ENCODE data around the gene SLC39A5. TPM values are rescaled to one million over a fixed set of nuclear protein-coding genes. Genes with fewer than 3 reads are reported as not detected.
A peak's percentile ranks its signal among the peaks of the same experiment; 100 is the strongest.

SLC39A5 gene
- total and polyA plus RNA-seq, 2 of the 13 experiments (the other 11 are each of a cell fraction or from before 2014, with no cell fraction given): 59.7 to 101 TPM

- TF ChIP-seq ZBTB7A (CRISPR knock-in tag; IDR thresholded peaks at IDR 0.05) (peak; percentile 33; the same call in 1 of the 2 replicates), LRRFIP1 (CRISPR knock-in tag; conservative IDR thresholded peaks at IDR 0.05) (no peak), RBM39 (IDR thresholded peaks at IDR 0.05; ENCODE audit: low read depth, low read length, poor library complexity, severe bottlenecking) (no peak), SIN3B (IDR thresholded peaks at IDR 0.05; ENCODE audit: low read length) (0 out of 2 replicates have a peak, but pooled peaks have one; percentile 3), ATF1 (CRISPR knock-in tag; IDR thresholded peaks at IDR 0.05) (no peak), PTBP1 (IDR thresholded peaks at IDR 0.05; ENCODE audit: low read depth, low read length, poor library complexity, severe bottlenecking) (no peak), ZNF704 (CRISPR knock-in tag; IDR thresholded peaks at IDR 0.05; ENCODE audit: borderline replicate concordance) (no peak), RBAK (CRISPR knock-in tag; IDR thresholded peaks at IDR 0.05) (no peak), FOXO1 (CRISPR knock-in tag; IDR thresholded peaks at IDR 0.05) (no peak), ZNF292 (CRISPR knock-in tag; IDR thresholded peaks at IDR 0.05; ENCODE audit: borderline replicate concordance, low read depth) (no peak), KDM2A (CRISPR knock-in tag; IDR thresholded peaks at IDR 0.05; ENCODE audit: borderline replicate concordance, low read depth) (peak; percentile 67), ZGPAT (CRISPR knock-in tag; IDR thresholded peaks at IDR 0.05) (no peak; the same call in 1 of the 2 replicates), YEATS2 (CRISPR knock-in tag; IDR thresholded peaks at IDR 0.05; ENCODE audit: borderline replicate concordance) (no peak; the same call in 1 of the 2 replicates)
- TF ChIP-seq, protein P1, sequence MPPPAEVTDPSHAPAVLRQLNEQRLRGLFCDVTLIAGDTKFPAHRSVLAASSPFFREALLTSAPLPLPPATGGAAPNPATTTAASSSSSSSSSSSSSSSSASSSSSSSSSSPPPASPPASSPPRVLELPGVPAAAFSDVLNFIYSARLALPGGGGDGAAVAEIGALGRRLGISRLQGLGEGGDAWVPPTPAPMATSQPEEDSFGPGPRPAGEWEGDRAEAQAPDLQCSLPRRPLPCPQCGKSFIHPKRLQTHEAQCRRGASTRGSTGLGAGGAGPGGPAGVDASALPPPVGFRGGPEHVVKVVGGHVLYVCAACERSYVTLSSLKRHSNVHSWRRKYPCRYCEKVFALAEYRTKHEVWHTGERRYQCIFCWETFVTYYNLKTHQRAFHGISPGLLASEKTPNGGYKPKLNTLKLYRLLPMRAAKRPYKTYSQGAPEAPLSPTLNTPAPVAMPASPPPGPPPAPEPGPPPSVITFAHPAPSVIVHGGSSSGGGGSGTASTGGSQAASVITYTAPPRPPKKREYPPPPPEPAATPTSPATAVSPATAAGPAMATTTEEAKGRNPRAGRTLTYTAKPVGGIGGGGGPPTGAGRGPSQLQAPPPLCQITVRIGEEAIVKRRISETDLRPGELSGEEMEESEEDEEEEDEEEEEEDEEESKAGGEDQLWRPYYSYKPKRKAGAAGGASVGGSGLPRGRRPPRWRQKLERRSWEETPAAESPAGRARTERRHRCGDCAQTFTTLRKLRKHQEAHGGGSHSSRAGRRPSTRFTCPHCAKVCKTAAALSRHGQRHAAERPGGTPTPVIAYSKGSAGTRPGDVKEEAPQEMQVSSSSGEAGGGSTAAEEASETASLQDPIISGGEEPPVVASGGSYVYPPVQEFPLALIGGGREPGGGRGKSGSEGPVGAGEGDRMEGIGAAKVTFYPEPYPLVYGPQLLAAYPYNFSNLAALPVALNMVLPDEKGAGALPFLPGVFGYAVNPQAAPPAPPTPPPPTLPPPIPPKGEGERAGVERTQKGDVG (CRISPR knock-in tag; IDR thresholded peaks at IDR 0.05; ENCODE audit: borderline replicate concordance): no peak
- TF ChIP-seq, protein P2, sequence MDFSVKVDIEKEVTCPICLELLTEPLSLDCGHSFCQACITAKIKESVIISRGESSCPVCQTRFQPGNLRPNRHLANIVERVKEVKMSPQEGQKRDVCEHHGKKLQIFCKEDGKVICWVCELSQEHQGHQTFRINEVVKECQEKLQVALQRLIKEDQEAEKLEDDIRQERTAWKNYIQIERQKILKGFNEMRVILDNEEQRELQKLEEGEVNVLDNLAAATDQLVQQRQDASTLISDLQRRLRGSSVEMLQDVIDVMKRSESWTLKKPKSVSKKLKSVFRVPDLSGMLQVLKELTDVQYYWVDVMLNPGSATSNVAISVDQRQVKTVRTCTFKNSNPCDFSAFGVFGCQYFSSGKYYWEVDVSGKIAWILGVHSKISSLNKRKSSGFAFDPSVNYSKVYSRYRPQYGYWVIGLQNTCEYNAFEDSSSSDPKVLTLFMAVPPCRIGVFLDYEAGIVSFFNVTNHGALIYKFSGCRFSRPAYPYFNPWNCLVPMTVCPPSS (IDR thresholded peaks at IDR 0.05): no peak
- TF ChIP-seq, protein P3, sequence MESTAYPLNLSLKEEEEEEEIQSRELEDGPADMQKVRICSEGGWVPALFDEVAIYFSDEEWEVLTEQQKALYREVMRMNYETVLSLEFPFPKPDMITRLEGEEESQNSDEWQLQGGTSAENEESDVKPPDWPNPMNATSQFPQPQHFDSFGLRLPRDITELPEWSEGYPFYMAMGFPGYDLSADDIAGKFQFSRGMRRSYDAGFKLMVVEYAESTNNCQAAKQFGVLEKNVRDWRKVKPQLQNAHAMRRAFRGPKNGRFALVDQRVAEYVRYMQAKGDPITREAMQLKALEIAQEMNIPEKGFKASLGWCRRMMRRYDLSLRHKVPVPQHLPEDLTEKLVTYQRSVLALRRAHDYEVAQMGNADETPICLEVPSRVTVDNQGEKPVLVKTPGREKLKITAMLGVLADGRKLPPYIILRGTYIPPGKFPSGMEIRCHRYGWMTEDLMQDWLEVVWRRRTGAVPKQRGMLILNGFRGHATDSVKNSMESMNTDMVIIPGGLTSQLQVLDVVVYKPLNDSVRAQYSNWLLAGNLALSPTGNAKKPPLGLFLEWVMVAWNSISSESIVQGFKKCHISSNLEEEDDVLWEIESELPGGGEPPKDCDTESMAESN (CRISPR knock-in tag; conservative IDR thresholded peaks at IDR 0.05): no peak
Measured at GRCh38 chr12:56258068-56258819, 28.4 kb downstream of the SLC39A5 start, which contains the start of gene ANKRD52 (continued).

Measured in HepG2 (cell line).